OCI-LY3 (cell line): Measurements from ENCODE around the gene REXO4.

Experiments used
- EZH2phosphoT487 ChIP-seq: fragments of 200-600 bp; shearing (Covaris generic); IDR thresholded peaks from 2 replicates; pipeline ENCODE4 v1.6.1; 2018; ENCODE audit warnings: antibody characterized with exemption, mixed run types, low read depth
- TF ChIP-seq, protein P1 (sequence below): fragments of 200-600, 300-600 bp; sonication (generic); IDR thresholded peaks from 2 replicates; pipeline ENCODE4 v1.5.1; 2014; ENCODE audit warnings: antibody characterized with exemption, low read length, low read depth

DNA sequence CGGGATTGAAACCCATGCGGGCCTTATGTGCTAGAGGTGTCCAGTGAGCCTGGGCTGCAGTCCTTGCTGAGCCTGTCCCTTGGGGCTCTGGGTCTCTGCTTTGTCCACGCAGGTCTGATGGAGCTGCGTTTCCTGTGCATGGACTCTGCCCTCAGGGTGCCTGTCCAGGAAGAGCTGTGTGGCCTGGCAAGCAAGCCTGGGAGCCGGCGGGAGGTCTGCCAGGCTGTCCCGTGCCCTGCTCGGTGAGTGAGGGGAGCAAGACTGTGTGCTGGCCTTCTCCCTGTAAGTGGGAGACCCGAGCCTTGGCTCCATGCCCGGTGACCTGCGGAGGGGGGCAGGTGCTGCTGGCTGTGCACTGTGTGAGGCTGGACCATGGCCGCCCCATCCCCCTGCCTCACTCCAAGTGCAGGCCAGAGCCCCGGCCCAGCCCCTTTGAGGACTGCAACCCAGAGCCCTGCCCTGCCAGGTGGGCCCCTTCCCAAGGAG lies 30.7 kb upstream of the REXO4 start:
- TF ChIP-seq, protein P1, sequence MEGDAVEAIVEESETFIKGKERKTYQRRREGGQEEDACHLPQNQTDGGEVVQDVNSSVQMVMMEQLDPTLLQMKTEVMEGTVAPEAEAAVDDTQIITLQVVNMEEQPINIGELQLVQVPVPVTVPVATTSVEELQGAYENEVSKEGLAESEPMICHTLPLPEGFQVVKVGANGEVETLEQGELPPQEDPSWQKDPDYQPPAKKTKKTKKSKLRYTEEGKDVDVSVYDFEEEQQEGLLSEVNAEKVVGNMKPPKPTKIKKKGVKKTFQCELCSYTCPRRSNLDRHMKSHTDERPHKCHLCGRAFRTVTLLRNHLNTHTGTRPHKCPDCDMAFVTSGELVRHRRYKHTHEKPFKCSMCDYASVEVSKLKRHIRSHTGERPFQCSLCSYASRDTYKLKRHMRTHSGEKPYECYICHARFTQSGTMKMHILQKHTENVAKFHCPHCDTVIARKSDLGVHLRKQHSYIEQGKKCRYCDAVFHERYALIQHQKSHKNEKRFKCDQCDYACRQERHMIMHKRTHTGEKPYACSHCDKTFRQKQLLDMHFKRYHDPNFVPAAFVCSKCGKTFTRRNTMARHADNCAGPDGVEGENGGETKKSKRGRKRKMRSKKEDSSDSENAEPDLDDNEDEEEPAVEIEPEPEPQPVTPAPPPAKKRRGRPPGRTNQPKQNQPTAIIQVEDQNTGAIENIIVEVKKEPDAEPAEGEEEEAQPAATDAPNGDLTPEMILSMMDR: no peak
- no peak for TF ChIP-seq EZH2phosphoT487
